ENCODE measurements around the gene MTA3.
"Not testable (repeated sequence)": the region's sequence is repeated elsewhere in the genome, so short reads cannot be mapped to it uniquely, and the experiment has no call there.

MTA3 gene

GRCh38 chr2:42722320-42723190, 154.1 kb downstream of the MTA3 start:
- no peaks in the 10 kb centered on the region for H3K36me3 ChIP-seq (ENCODE audit: control insufficient read depth, insufficient read depth, low read length)
- H3K9me3 ChIP-seq (ENCODE audit: control insufficient read depth, low read length) = no peaks in the 10 kb centered on the region
- H3K27ac ChIP-seq (ENCODE audit: insufficient read depth, low read depth, low read length, poor library complexity, severe bottlenecking) = peak overlapping the region; percentile 33
- whole genome bisulfite sequencing, 2 experiments = 67 to 74% methylated on average over 6 of the region's 7 CpGs
- no peak overlapping the region for H3K4me3 ChIP-seq (ENCODE audit: insufficient read depth, low read depth, low read length)
- H3K27me3 ChIP-seq (ENCODE audit: control insufficient read depth, insufficient read depth, low read length, poor library complexity, severe bottlenecking) = no peaks in the 10 kb centered on the region
- peaks cover 8% of the 10 kb centered on the region for H3K4me1 ChIP-seq (ENCODE audit: control insufficient read depth, insufficient read depth, low read length)

- no peak overlapping the region for H3K27ac ChIP-seq (ENCODE audit: insufficient read depth, low read depth, low read length, poor library complexity, severe bottlenecking)
- peaks cover 8% of the 10 kb centered on the region for H3K4me1 ChIP-seq (ENCODE audit: control insufficient read depth, insufficient read depth, low read length)
- H3K36me3 ChIP-seq (ENCODE audit: control insufficient read depth, insufficient read depth, low read length) = no peaks in the 10 kb centered on the region
- H3K4me3 ChIP-seq (ENCODE audit: insufficient read depth, low read depth, low read length) = no peak overlapping the region
- H3K27me3 ChIP-seq (ENCODE audit: control insufficient read depth, insufficient read depth, low read length, poor library complexity, severe bottlenecking) = no peaks in the 10 kb centered on the region
- no peaks in the 10 kb centered on the region for H3K9me3 ChIP-seq (ENCODE audit: control insufficient read depth, low read length)
These were observed 155.0 kb downstream of the MTA3 start for GRCh38 chr2:42723465-42723864.

DNA sequence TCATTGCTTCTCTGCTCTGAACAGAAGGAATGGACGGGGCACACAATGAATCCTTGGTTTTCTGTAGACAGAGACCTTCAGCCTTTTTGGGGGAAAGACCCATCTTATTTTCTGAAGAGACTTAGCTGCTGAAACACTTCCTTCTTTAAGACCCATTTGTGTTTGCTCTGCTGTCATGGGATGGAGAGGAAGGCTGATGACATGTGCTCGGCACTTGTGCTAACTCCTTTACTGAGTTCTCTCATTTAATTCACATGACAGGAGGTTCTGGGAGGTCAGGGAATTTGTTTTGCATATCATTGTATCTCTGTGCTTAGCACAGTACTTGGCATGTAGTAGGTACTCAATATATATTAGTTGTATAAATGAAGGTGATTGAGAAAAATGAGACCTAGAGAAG, 156.5 kb downstream of the MTA3 start:
- WGBS, 2 experiments = 82 to 84% methylated on average over 2 of the region's 2 CpGs
- Histone ChIP-seq H3K27me3 (ENCODE audit: control insufficient read depth, insufficient read depth, low read length, poor library complexity, severe bottlenecking) (no peaks in the 10 kb centered on the region), H3K27ac (ENCODE audit: insufficient read depth, low read depth, low read length, poor library complexity, severe bottlenecking) (no peak overlapping the region), H3K9me3 (ENCODE audit: control insufficient read depth, low read length) (peaks cover 2% of the 10 kb centered on the region), H3K4me3 (ENCODE audit: insufficient read depth, low read depth, low read length) (no peak overlapping the region), H3K4me1 (ENCODE audit: control insufficient read depth, insufficient read depth, low read length) (peaks cover 8% of the 10 kb centered on the region), H3K36me3 (ENCODE audit: control insufficient read depth, insufficient read depth, low read length) (no peaks in the 10 kb centered on the region)

DNA sequence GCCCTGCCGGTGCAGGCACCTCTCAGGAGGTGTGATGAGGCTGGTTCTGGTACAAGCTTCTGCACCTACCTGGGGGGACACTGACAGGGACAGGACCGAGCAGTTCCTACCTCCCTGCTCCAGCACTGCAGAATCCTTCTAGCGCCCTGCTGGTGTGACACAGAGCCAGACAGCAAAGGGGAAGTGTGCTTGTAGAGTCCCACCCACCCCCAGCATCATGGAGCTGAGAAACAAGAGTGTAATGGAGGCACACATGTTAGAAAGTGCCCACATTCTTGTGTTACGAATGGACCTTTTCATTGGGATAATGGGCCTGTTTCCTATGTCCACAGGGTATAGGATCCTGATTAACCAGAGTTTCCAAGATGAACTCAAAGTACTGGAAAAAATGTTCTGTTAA, 157.2 kb downstream of the MTA3 start:
- peaks cover 8% of the 10 kb centered on the region for H3K4me1 ChIP-seq (ENCODE audit: control insufficient read depth, insufficient read depth, low read length)
- H3K27ac ChIP-seq (ENCODE audit: insufficient read depth, low read depth, low read length, poor library complexity, severe bottlenecking) = no peak overlapping the region
- 67 to 70% methylated on average over 4 of the region's 4 CpGs for WGBS, 2 experiments
- peaks cover 2% of the 10 kb centered on the region for H3K9me3 ChIP-seq (ENCODE audit: control insufficient read depth, low read length)
- no peaks in the 10 kb centered on the region for H3K36me3 ChIP-seq (ENCODE audit: control insufficient read depth, insufficient read depth, low read length)
- H3K4me3 ChIP-seq (ENCODE audit: insufficient read depth, low read depth, low read length) = no peak overlapping the region
- H3K27me3 ChIP-seq (ENCODE audit: control insufficient read depth, insufficient read depth, low read length, poor library complexity, severe bottlenecking) = no peaks in the 10 kb centered on the region

DNA sequence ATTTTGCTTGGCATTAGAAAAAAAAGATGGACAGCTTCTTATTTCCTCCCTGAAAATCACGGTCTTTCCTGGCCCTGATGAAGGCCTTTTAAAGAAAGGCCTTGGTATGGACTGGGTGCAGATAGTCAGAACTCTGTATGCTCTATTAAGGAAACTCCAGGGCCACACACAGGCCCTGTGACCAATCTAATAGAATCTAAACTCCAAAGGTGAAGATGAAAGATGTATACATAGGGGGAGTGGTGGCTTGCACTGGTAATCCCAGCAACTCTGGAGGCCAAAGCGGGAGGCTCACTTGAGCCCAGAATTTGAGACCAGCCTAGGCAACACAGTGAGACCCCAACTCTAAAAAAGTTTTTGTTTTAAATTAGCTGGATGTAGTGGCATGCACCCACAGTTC, 158.2 kb downstream of the MTA3 start:
- Histone ChIP-seq H3K4me3 (ENCODE audit: insufficient read depth, low read depth, low read length) (no peak overlapping the region), H3K27ac (ENCODE audit: insufficient read depth, low read depth, low read length, poor library complexity, severe bottlenecking) (no peak overlapping the region), H3K4me1 (ENCODE audit: control insufficient read depth, insufficient read depth, low read length) (peaks cover 8% of the 10 kb centered on the region), H3K36me3 (ENCODE audit: control insufficient read depth, insufficient read depth, low read length) (no peaks in the 10 kb centered on the region), H3K9me3 (ENCODE audit: control insufficient read depth, low read length) (peaks cover 2% of the 10 kb centered on the region), H3K27me3 (ENCODE audit: control insufficient read depth, insufficient read depth, low read length, poor library complexity, severe bottlenecking) (no peaks in the 10 kb centered on the region)
- 95 to 97% methylated on average over 2 of the region's 2 CpGs for WGBS, 2 experiments

GRCh38 chr2:42731316-42731715, 162.9 kb downstream of the MTA3 start:
- H3K27ac ChIP-seq (ENCODE audit: insufficient read depth, low read depth, low read length, poor library complexity, severe bottlenecking); H3K9me3 ChIP-seq (ENCODE audit: control insufficient read depth, low read length); H3K4me3 ChIP-seq (ENCODE audit: insufficient read depth, low read depth, low read length); H3K4me1 ChIP-seq (ENCODE audit: control insufficient read depth, insufficient read depth, low read length); H3K27me3 ChIP-seq (ENCODE audit: control insufficient read depth, insufficient read depth, low read length, poor library complexity, severe bottlenecking); H3K36me3 ChIP-seq (ENCODE audit: control insufficient read depth, insufficient read depth, low read length): not testable (repeated sequence)
- 94 to 100% methylated on average over 4 of the region's 4 CpGs for WGBS, 2 experiments

DNA sequence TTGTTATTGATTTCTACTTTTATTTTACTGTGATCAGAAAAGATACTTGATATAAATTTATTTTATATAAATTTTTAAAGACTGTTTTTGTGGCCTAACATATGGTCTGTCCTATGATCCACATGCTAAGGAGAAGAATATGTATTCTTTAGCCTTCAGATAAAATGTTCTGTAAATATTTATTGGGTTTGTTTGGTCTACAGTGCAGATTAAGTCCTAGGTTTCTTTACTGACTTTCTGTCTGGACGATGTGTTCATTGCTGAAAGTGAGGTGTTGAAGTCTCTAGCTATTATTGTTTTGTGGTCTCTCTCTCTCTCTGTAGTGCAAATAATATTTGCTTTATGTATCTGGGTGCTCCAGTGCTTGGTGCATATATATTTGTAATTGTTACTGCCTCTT, 165.4 kb downstream of the MTA3 start:
- WGBS, 2 experiments = 100% methylated on average over 1 of the region's 1 CpG
- Histone ChIP-seq H3K27ac (ENCODE audit: insufficient read depth, low read depth, low read length, poor library complexity, severe bottlenecking) (no peak overlapping the region), H3K4me1 (ENCODE audit: control insufficient read depth, insufficient read depth, low read length) (no peaks in the 10 kb centered on the region), H3K9me3 (ENCODE audit: control insufficient read depth, low read length) (peaks cover 2% of the 10 kb centered on the region), H3K4me3 (ENCODE audit: insufficient read depth, low read depth, low read length) (no peak overlapping the region), H3K27me3 (ENCODE audit: control insufficient read depth, insufficient read depth, low read length, poor library complexity, severe bottlenecking) (no peaks in the 10 kb centered on the region), H3K36me3 (ENCODE audit: control insufficient read depth, insufficient read depth, low read length) (no peaks in the 10 kb centered on the region)

DNA sequence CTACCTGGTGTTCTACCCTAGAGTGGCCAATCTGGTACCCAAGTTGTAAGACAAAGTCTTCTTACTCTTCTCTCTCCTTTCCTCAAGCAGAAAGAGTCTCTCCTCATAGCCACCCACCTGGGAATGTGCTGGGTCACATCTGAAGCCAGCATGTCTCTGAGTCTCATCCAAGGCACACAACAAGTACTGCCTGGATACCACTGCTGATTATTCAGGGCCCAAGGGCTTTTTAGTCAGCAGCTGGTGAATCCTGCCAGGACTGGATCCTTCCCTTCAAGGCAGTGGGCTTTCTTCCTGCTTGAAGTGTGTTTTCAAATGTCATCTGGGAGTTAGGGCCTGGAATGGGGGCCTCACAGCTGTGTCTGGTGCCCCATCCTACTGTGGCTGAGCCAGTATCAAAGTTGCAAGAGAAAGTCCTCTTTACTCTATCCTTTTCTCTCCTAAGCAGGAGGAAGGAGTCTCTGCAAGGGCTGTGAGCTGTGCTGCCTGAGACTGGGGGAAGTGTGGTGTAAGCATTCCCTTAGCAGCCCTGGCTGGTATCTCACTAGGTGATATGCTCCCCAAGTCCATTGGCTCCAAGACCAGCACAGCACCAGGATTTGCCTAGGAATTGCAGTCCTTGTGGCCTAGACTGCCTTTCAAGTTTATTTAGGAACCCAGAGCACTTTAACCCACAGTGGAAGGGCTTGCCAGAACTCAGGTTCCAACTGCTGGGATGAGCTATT, 168.3 kb downstream of the MTA3 start:
- H3K4me3 ChIP-seq (ENCODE audit: insufficient read depth, low read depth, low read length) = no peak overlapping the region
- H3K27ac ChIP-seq (ENCODE audit: insufficient read depth, low read depth, low read length, poor library complexity, severe bottlenecking) = no peak overlapping the region
- H3K4me1 ChIP-seq (ENCODE audit: control insufficient read depth, insufficient read depth, low read length) = no peaks in the 10 kb centered on the region
- no peaks in the 10 kb centered on the region for H3K9me3 ChIP-seq (ENCODE audit: control insufficient read depth, low read length)
- H3K27me3 ChIP-seq (ENCODE audit: control insufficient read depth, insufficient read depth, low read length, poor library complexity, severe bottlenecking) = no peaks in the 10 kb centered on the region
- H3K36me3 ChIP-seq (ENCODE audit: control insufficient read depth, insufficient read depth, low read length) = no peaks in the 10 kb centered on the region

DNA sequence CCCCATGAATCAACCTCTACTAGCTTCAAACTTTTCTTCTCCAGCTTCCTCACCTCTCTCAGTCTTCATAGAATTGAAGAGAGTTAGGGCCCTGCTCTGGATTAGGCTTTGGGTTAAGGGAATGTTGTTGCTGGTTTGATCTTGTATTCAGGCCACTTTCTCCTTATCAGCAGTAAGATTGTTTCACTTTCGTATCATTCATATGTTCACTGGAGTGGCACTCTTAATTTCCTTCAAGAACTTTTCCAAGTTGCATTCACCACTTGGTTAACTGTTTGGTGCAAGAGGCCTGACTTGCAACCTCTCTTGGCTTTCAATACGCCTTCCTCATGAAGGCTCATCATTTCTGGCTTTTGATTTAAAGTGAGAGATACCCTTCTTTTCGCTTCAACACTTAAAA, 172.7 kb downstream of the MTA3 start:
- Histone ChIP-seq H3K9me3 (ENCODE audit: control insufficient read depth, low read length) (no peaks in the 10 kb centered on the region), H3K27me3 (ENCODE audit: control insufficient read depth, insufficient read depth, low read length, poor library complexity, severe bottlenecking) (no peaks in the 10 kb centered on the region), H3K4me3 (ENCODE audit: insufficient read depth, low read depth, low read length) (no peak overlapping the region), H3K36me3 (ENCODE audit: control insufficient read depth, insufficient read depth, low read length) (no peaks in the 10 kb centered on the region), H3K4me1 (ENCODE audit: control insufficient read depth, insufficient read depth, low read length) (no peaks in the 10 kb centered on the region), H3K27ac (ENCODE audit: insufficient read depth, low read depth, low read length, poor library complexity, severe bottlenecking) (no peak overlapping the region)
- 96 to 100% methylated on average over 3 of the region's 3 CpGs for WGBS, 2 experiments

- Histone ChIP-seq H3K4me3 (ENCODE audit: insufficient read depth, low read depth, low read length) (no peak overlapping the region), H3K27me3 (ENCODE audit: control insufficient read depth, insufficient read depth, low read length, poor library complexity, severe bottlenecking) (no peaks in the 10 kb centered on the region), H3K9me3 (ENCODE audit: control insufficient read depth, low read length) (no peaks in the 10 kb centered on the region), H3K4me1 (ENCODE audit: control insufficient read depth, insufficient read depth, low read length) (no peaks in the 10 kb centered on the region), H3K36me3 (ENCODE audit: control insufficient read depth, insufficient read depth, low read length) (no peaks in the 10 kb centered on the region), H3K27ac (ENCODE audit: insufficient read depth, low read depth, low read length, poor library complexity, severe bottlenecking) (no peak overlapping the region)
- 87% methylated on average over 2 of the region's 2 CpGs for WGBS, 2 experiments
These were observed 174.6 kb downstream of the MTA3 start for GRCh38 chr2:42742740-42743658.
